Endodermal cell (in vitro differentiated cells): ENCODE measurements around the gene FZD2. TPM values are rescaled to one million over a fixed set of nuclear protein-coding genes. Genes with fewer than 3 reads are reported as not detected.
"Not testable (repeated sequence)": the region's sequence is repeated elsewhere in the genome, so short reads cannot be mapped to it uniquely, and the experiment has no call there.

Experiments used
- DNase-seq: peaks from one replicate; pipeline ENCODE4 v3.0.0-alpha.2; 2017
- H3K27ac ChIP-seq: 2 replicates; pipeline ENCODE4 v1.5.1; 2013; ENCODE audit warnings: mild to moderate bottlenecking, low read depth, low read length, moderate library complexity
- H3K27me3 ChIP-seq: 2 replicates; pipeline ENCODE4 v1.6.1; 2013; ENCODE audit warnings: mild to moderate bottlenecking, low read length, moderate library complexity; ENCODE audit not compliant: insufficient read depth, control insufficient read depth, poor library complexity, severe bottlenecking
- H3K36me3 ChIP-seq: 2 replicates; pipeline ENCODE4 v1.7.0; 2013; ENCODE audit warnings: mild to moderate bottlenecking, low read length, moderate library complexity; ENCODE audit not compliant: control insufficient read depth, insufficient read depth
- H3K4me1 ChIP-seq: one replicate; pipeline ENCODE4 v1.7.0; 2013; ENCODE audit warnings: low read length; ENCODE audit not compliant: control insufficient read depth, insufficient read depth
- H3K4me3 ChIP-seq: 2 replicates; pipeline ENCODE4 v1.5.1; 2013; ENCODE audit warnings: mild to moderate bottlenecking, low read length, moderate library complexity
- H3K9ac ChIP-seq: 2 replicates; pipeline ENCODE4 v1.6.1; 2013; ENCODE audit warnings: mild to moderate bottlenecking, low read length, moderate library complexity; ENCODE audit not compliant: poor library complexity, severe bottlenecking; ENCODE audit errors: extremely low read depth
- H3K9me3 ChIP-seq: 2 replicates; pipeline ENCODE4 v1.6.1; 2013; ENCODE audit warnings: mild to moderate bottlenecking, low read length, moderate library complexity; ENCODE audit not compliant: control insufficient read depth
- H3K27ac Mint-ChIP-seq: 2 replicates; pipeline ENCODE4 v1.8.0; 2020; ENCODE audit warnings: mixed read lengths
- H3K27me3 Mint-ChIP-seq: 2 replicates; pipeline ENCODE4 v1.8.0; 2021; ENCODE audit warnings: mild to moderate bottlenecking, mixed read lengths; ENCODE audit not compliant: insufficient read depth
- H3K36me3 Mint-ChIP-seq: 2 replicates; pipeline ENCODE4 v1.8.0; 2020; ENCODE audit warnings: low read depth, mixed read lengths
- H3K4me1 Mint-ChIP-seq: 2 replicates; pipeline ENCODE4 v1.8.0; 2020; ENCODE audit warnings: mixed read lengths
- H3K4me3 Mint-ChIP-seq: 2 replicates; pipeline ENCODE4 v1.8.0; 2020; ENCODE audit warnings: mild to moderate bottlenecking, moderate library complexity, mixed read lengths
- H3K9me3 Mint-ChIP-seq: 2 replicates; pipeline ENCODE4 v1.8.0; 2020; ENCODE audit warnings: mild to moderate bottlenecking, mixed read lengths
- WGBS, 2 experiments: methylation state at CpG; one replicate each; pipeline versions ENCODE4 v1.1.5 to v1.1.7; 2013; ENCODE audit warnings: missing lambda C conversion rate in 2 of 2, mixed read lengths in 1 of 2; ENCODE audit not compliant: insufficient coverage in 1 of 2, insufficient read length in 1 of 2; 5-methylcytosine and 5-hydroxymethylcytosine counted together
- total RNA-seq, 2 donors: library from RNA; stranded (reverse); fragmentation: NEBNext Ultra II Directional in 1 of 2; extraction: Animal tissue kit (Norgen Biotek cat#: 25700) in 1 of 2; gene quantifications; 2 replicates in 1 of 2; 3 replicates in 1 of 2; pipeline ENCODE4 v1.2.1, GENCODE V29; 2021
- TF ChIP-seq, protein P1 (sequence below): fragments of 200-600 bp; sonication (generic); conservative IDR thresholded peaks from 2 replicates; pipeline ENCODE4 v1.5.0; 2021; ENCODE audit warnings: antibody characterized with exemption, mild to moderate bottlenecking

The FZD2 gene
- total RNA-seq, 2 donors from 2014 or later: 20.6 to 21.9 TPM

DNA sequence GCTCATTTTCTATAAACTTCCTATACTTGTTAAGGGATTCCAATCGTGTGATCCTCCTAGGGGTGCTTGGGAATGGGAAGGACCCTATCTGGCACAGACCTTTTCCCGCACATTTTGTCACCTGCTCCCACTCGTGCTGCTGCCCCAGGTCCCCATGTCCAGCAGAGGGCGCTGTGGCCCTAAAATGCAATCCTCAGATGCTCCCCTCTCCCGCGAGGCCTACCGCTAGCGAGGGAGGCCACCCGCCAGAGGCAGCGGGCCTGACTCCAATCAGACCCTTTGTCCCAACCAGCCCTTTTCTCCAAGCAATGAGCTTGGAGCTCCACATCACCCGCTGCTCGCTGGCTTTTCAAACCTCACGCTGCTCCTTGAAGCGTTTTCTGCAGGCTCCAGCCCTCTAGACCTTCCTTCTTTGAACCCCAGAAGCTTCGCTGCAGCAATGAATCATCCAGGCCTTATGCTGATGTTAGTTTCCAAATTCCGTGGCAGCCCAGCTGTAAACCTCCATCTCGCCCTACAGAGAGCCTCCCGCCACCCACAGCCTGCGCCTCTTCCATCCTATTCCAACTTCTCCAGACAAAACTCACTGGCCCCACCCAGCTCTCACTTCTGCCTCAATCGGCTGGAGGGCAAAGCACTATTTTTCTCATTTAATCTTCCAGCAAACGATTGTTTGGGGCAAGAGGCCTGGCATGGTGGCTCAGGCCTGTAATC is 23.6 kb upstream of the FZD2 start:
- TF ChIP-seq, protein P1, sequence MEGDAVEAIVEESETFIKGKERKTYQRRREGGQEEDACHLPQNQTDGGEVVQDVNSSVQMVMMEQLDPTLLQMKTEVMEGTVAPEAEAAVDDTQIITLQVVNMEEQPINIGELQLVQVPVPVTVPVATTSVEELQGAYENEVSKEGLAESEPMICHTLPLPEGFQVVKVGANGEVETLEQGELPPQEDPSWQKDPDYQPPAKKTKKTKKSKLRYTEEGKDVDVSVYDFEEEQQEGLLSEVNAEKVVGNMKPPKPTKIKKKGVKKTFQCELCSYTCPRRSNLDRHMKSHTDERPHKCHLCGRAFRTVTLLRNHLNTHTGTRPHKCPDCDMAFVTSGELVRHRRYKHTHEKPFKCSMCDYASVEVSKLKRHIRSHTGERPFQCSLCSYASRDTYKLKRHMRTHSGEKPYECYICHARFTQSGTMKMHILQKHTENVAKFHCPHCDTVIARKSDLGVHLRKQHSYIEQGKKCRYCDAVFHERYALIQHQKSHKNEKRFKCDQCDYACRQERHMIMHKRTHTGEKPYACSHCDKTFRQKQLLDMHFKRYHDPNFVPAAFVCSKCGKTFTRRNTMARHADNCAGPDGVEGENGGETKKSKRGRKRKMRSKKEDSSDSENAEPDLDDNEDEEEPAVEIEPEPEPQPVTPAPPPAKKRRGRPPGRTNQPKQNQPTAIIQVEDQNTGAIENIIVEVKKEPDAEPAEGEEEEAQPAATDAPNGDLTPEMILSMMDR: peak; percentile 98
- Histone ChIP-seq H3K9me3 (no peaks in the 10 kb centered on the region), H3K27ac (peak overlapping the region; percentile 72), H3K4me1 (peaks cover 8% of the 10 kb centered on the region), H3K27me3 (no peaks in the 10 kb centered on the region), H3K4me3 (no peak overlapping the region), H3K36me3 (no peaks in the 10 kb centered on the region), H3K9ac (no peak overlapping the region)
- Mint-ChIP-seq H3K9me3 (peaks cover 4% of the 10 kb centered on the region), H3K4me1 (peaks cover 18% of the 10 kb centered on the region), H3K36me3 (no peaks in the 10 kb centered on the region), H3K27me3 (peaks cover 29% of the 10 kb centered on the region), H3K4me3 (no peak overlapping the region), H3K27ac (peak overlapping the region; percentile 33)
- peak; percentile 100 for DNase-seq
- 29 to 49% methylated on average over 11 to 21 of the region's 21 CpGs for WGBS, 2 experiments

DNA sequence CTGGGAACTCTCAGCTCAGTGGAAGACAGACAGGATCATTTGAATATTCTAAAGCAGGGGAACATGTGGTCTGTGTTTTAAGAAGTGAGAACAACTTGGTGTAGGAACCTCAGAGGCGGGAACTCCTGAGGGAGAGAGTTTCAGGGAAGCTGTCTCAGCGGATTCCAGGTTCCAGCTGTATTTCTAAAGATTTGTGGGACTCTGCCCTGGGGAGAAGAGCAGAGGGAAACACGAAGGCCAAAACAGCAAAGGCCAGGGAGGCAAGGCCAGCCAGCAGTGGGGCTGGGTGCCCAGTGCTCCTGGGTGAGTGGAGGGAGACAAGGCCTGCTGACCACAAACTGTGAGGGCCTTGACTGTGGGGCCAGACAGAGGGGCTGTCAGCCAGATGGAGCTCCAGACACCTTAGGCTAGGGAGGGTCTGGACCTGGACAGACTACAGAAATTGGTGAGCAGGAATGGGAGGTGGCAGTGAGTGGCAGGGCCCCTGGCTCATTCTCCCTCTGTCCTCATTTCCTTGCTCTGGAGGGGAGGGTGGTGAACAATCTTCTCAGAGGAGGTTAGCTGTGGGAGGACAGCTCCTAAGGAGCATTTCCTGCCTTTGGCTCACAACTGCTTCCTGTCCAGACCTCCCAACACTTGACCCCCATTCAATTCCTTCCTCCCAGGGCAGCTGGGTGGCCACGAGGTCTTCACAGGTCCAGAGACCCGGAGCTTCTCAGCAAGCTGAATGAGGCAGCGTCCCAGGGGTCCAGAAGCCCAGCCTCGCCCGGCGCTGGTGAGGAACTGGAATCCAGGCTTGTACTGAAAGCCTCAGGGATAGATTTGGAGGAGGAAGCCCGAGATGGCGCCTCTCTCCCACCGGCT is 21.0 kb upstream of the FZD2 start:
- peak; percentile 75 for DNase-seq
- Mint-ChIP-seq H3K4me1 (peaks cover 30% of the 10 kb centered on the region), H3K9me3 (peaks cover 4% of the 10 kb centered on the region), H3K36me3 (no peaks in the 10 kb centered on the region), H3K27me3 (peaks cover 49% of the 10 kb centered on the region), H3K27ac (peak overlapping the region; percentile 48), H3K4me3 (no peak overlapping the region)
- no peaks in the 10 kb centered on the region for H3K27me3 ChIP-seq
- no peak overlapping the region for H3K9ac ChIP-seq
- no peaks in the 10 kb centered on the region for H3K9me3 ChIP-seq
- 69 to 74% methylated on average over 5 to 12 of the region's 12 CpGs for WGBS, 2 experiments
- peak overlapping the region; percentile 38 for H3K27ac ChIP-seq
- TF ChIP-seq, protein P1: no peak
- no peak overlapping the region for H3K4me3 ChIP-seq
- H3K36me3 ChIP-seq: no peaks in the 10 kb centered on the region
- H3K4me1 ChIP-seq: peaks cover 8% of the 10 kb centered on the region

DNA sequence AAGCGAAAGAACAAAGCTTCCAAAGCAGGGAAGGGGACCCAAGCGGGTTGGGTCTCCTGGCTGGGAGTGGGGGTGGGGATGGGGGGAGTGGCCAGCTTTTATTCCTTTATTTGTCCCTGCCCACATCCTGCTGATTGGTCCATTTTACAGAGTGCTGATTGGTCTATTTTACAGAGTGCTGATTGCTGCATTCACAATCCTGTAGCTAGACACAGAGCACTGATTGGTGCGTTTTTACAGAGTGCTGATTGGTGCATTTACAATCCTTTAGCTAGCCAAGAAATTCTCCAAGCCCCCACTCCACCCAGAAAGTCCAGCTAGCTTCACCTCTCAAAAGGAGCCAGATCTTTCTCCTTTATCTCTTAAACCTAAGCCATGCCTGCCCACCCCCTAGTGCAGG is 19.4 kb upstream of the FZD2 start:
- H3K36me3 ChIP-seq, H3K27me3 ChIP-seq, H3K27ac Mint-ChIP-seq, H3K9ac ChIP-seq, H3K4me3 Mint-ChIP-seq, H3K36me3 Mint-ChIP-seq, DNase-seq, H3K9me3 Mint-ChIP-seq, H3K4me3 ChIP-seq, H3K9me3 ChIP-seq, H3K27ac ChIP-seq: not testable (repeated sequence)
- H3K4me1 Mint-ChIP-seq: peaks cover 46% of the 10 kb centered on the region
- H3K4me1 ChIP-seq: peaks cover 11% of the 10 kb centered on the region
- 98 to 100% methylated on average over 2 to 3 of the region's 3 CpGs for WGBS, 2 experiments
- peaks cover 45% of the 10 kb centered on the region for H3K27me3 Mint-ChIP-seq
